ENCODE data around the gene TUBB4B.
A peak's percentile ranks its signal among the peaks of the same experiment; 100 is the strongest.

The TUBB4B gene

GRCh38 chr9:137280474-137281344 lies 39.6 kb downstream of the TUBB4B start:
- in situ Hi-C loops (cut with MboI; ENCODE audit: low sequenced_read_pairs, unreplicated experiment) = loop anchor here (25.0 kb wide), 1 partner anchor 257 kb away; no protein-coding TSS in a partner anchor
- DNase-seq (ENCODE audit: low spot score) = no peak
- peak; percentile 42 for TF ChIP-seq CTCF (IDR thresholded peaks at IDR 0.05; ENCODE audit: borderline replicate concordance, control extremely low read depth, extremely low read depth, insufficient read depth, missing control alignments)

- no peak for DNase-seq (ENCODE audit: low spot score)
- in situ Hi-C loops (cut with MboI; ENCODE audit: low sequenced_read_pairs, unreplicated experiment) = loop anchor here (25.0 kb wide), 1 partner anchor 256 kb away; no protein-coding TSS in a partner anchor
- TF ChIP-seq CTCF (IDR thresholded peaks at IDR 0.05; ENCODE audit: borderline replicate concordance, control extremely low read depth, extremely low read depth, insufficient read depth, missing control alignments) = no peak
Observed at GRCh38 chr9:137281345-137282116, 40.4 kb downstream of the TUBB4B start.

GRCh38 chr9:137286975-137287383 lies 45.9 kb downstream of the TUBB4B start:
- in situ Hi-C loops (cut with MboI; ENCODE audit: low sequenced_read_pairs, unreplicated experiment) = loop anchor here (25.0 kb wide), 1 partner anchor 250 kb away; no protein-coding TSS in a partner anchor

GRCh38 chr9:137293094-137293481 lies 52.0 kb downstream of the TUBB4B start:
- no peak for DNase-seq (ENCODE audit: low spot score)
- in situ Hi-C loops (cut with MboI; ENCODE audit: low sequenced_read_pairs, unreplicated experiment) = loop anchor here (5.0 to 25.0 kb wide), 2 partner anchors 114 to 244 kb away; no protein-coding TSS in a partner anchor
- TF ChIP-seq CTCF (IDR thresholded peaks at IDR 0.05; ENCODE audit: borderline replicate concordance, control extremely low read depth, extremely low read depth, insufficient read depth, missing control alignments) = no peak

More at GRCh38 chr9:137286975-137287383, 45.9 kb downstream of the TUBB4B start:
- DNase-seq (ENCODE audit: low spot score) = peak; percentile 72
- peak; percentile 48 for TF ChIP-seq CTCF (IDR thresholded peaks at IDR 0.05; ENCODE audit: borderline replicate concordance, control extremely low read depth, extremely low read depth, insufficient read depth, missing control alignments)
